H1 (cell line): ENCODE data around the gene NUDT2. TPM values are rescaled to one million over a fixed set of nuclear protein-coding genes. Genes with fewer than 3 reads are reported as not detected.

ENCODE experiments used
- BCL11A ChIP-seq, 2 experiments: IDR thresholded peaks; one replicate each; pipeline ENCODE4 v1.6.1; 2011; ENCODE audit warnings: low read depth in 2 of 2, low read length in 2 of 2, mild to moderate bottlenecking in 2 of 2
- BRCA1 ChIP-seq: IDR thresholded peaks from 2 replicates; pipeline ENCODE4 v1.6.1; 2012; ENCODE audit warnings: low read depth, low read length, improper control_type of control experiment
- CBX8 ChIP-seq: fragments of 300-800, 300-1000 bp; sonication (generic); IDR thresholded peaks from 2 replicates; pipeline ENCODE4 v1.7.1; 2016; ENCODE audit warnings: low read depth, low read length, borderline replicate concordance
- CEBPB ChIP-seq: IDR thresholded peaks from 2 replicates; pipeline ENCODE4 v1.6.1; 2012; ENCODE audit warnings: low read depth, low read length
- CHD1 ChIP-seq: IDR thresholded peaks from 2 replicates; pipeline ENCODE4 v1.6.1; 2012; ENCODE audit warnings: low read depth, low read length, improper control_type of control experiment
- CHD7 ChIP-seq: fragments of 300-600 bp; sonication (generic); IDR thresholded peaks from 2 replicates; pipeline ENCODE4 v1.7.1; 2012; ENCODE audit warnings: low read length, moderate library complexity, mild to moderate bottlenecking, inconsistent platforms; ENCODE audit not compliant: insufficient replicate concordance
- E2F6 ChIP-seq: IDR thresholded peaks from 2 replicates; pipeline ENCODE4 v1.6.1; 2012; ENCODE audit warnings: inconsistent platforms
- SP1 ChIP-seq: IDR thresholded peaks from 2 replicates; pipeline ENCODE4 v1.6.1; 2011; ENCODE audit warnings: low read depth, low read length
- SP2 ChIP-seq: IDR thresholded peaks from 2 replicates; pipeline ENCODE4 v1.6.1; 2012; ENCODE audit warnings: mild to moderate bottlenecking, low read length, inconsistent platforms
- SP4 ChIP-seq: IDR thresholded peaks from 2 replicates; pipeline ENCODE4 v1.6.1; 2012; ENCODE audit warnings: low read length, inconsistent platforms
- polyA plus RNA-seq, 7 experiments: library from polyadenylated mRNA; depleted of rRNA in 3 of 7; stranded (reverse) in 5 of 7; unstranded in 2 of 7; fragments of >200 nt in 5 of 7; fragments of 200-250 nt in 2 of 7; gene quantifications; 1 replicate in 5 of 7; 2 replicates in 1 of 7; 4 replicates in 1 of 7; pipeline versions ENCODE4 v1.2.1 to v1.2.3, GENCODE V29; 2011 to 2013; ENCODE audit warnings: missing spikeins in 2 of 7, mixed read lengths in 2 of 7
- total RNA-seq: library from RNA; stranded (reverse); fragmentation: NEBNext Ultra II Directional; extraction: Animal tissue kit (Norgen Biotek cat#: 25700); gene quantifications from 2 replicates; pipeline ENCODE4 v1.2.1, GENCODE V29; 2021

NUDT2 gene
- total and polyA plus RNA-seq, 2 of the 8 experiments (the other 6 are each of a cell fraction or from before 2014, with no cell fraction given): 16.7 to 23.7 TPM

GRCh38 chr9:34366365-34366764 lies 37.0 kb downstream of the NUDT2 start (continued):
- TF ChIP-seq CHD7: no peak
- no peak for TF ChIP-seq SP2
- TF ChIP-seq BCL11A (IDR thresholded peaks at IDR 0.05; ENCODE audit: low read depth in 2 of 2, low read length in 2 of 2): no peak
- TF ChIP-seq BRCA1: no peak
- no peak for TF ChIP-seq CHD1
- no peak for TF ChIP-seq E2F6
- no peak for TF ChIP-seq SP1
- no peak for TF ChIP-seq CBX8
- TF ChIP-seq SP4: no peak
- TF ChIP-seq CEBPB: no peak
